ENCODE data around the gene CFAP52.
"Not testable (repeated sequence)": the region's sequence is repeated elsewhere in the genome, so short reads cannot be mapped to it uniquely, and the experiment has no call there.

CFAP52 gene

GRCh38 chr17:9576521-9577372 lies at the start of gene CFAP52:
Gene CFAP52, plus strand, starts transcription at chr17:9576642. Its CDS starts 54 bp downstream, at chr17:9576696.
- peak; percentile 62 to 76 (median 72) for DNase-seq (ENCODE audit: low read depth in 2 of 3, low spot score in 1 of 3)

- no peak for DNase-seq (ENCODE audit: low read depth in 2 of 3, low spot score in 1 of 3)
These were observed 48.7 kb upstream of the CFAP52 start for GRCh38 chr17:9527788-9528187.

- no peak for DNase-seq (ENCODE audit: low read depth in 2 of 3, low spot score in 1 of 3)
These were observed 47.3 kb upstream of the CFAP52 start for GRCh38 chr17:9529033-9529700.

GRCh38 chr17:9531034-9531433 lies 45.4 kb upstream of the CFAP52 start:
- no peak for DNase-seq (ENCODE audit: low read depth in 2 of 3, low spot score in 1 of 3)

GRCh38 chr17:9532715-9533114 lies 43.7 kb upstream of the CFAP52 start:
- no peak for DNase-seq (ENCODE audit: low read depth in 2 of 3, low spot score in 1 of 3)

- no peak for DNase-seq (ENCODE audit: low read depth in 2 of 3, low spot score in 1 of 3)
These were observed 43.0 kb upstream of the CFAP52 start for GRCh38 chr17:9533441-9533840.

GRCh38 chr17:9536061-9536460 lies 40.4 kb upstream of the CFAP52 start:
- DNase-seq (ENCODE audit: low read depth in 2 of 3, low spot score in 1 of 3) = no peak

GRCh38 chr17:9537177-9537776 lies 39.2 kb upstream of the CFAP52 start:
- DNase-seq (ENCODE audit: low read depth in 2 of 3, low spot score in 1 of 3) = no peak

- no peak for DNase-seq (ENCODE audit: low read depth in 2 of 3, low spot score in 1 of 3)
These were observed 37.8 kb upstream of the CFAP52 start for GRCh38 chr17:9538626-9539025.

GRCh38 chr17:9541718-9542117 lies 34.7 kb upstream of the CFAP52 start:
- DNase-seq (ENCODE audit: low read depth in 2 of 3, low spot score in 1 of 3) = no peak

- DNase-seq (ENCODE audit: low read depth in 2 of 3, low spot score in 1 of 3) = no peak
These were observed 32.2 kb upstream of the CFAP52 start for GRCh38 chr17:9544221-9544620.

GRCh38 chr17:9549215-9549614 lies 27.2 kb upstream of the CFAP52 start:
- no peak for DNase-seq (ENCODE audit: low read depth in 2 of 3, low spot score in 1 of 3)

GRCh38 chr17:9553181-9553580 lies 23.3 kb upstream of the CFAP52 start:
- DNase-seq (ENCODE audit: low read depth in 2 of 3, low spot score in 1 of 3) = no peak

GRCh38 chr17:9553596-9553995 lies 22.8 kb upstream of the CFAP52 start:
- no peak for DNase-seq (ENCODE audit: low read depth in 2 of 3, low spot score in 1 of 3)

- peak; percentile 33 to 59 (median 37) for DNase-seq (ENCODE audit: low read depth in 2 of 3, low spot score in 1 of 3)
These were observed 21.7 kb upstream of the CFAP52 start for GRCh38 chr17:9554715-9555114.

- no peak for DNase-seq (ENCODE audit: low read depth in 2 of 3, low spot score in 1 of 3)
These were observed 19.2 kb upstream of the CFAP52 start for GRCh38 chr17:9557161-9557755.

- DNase-seq (ENCODE audit: low read depth in 2 of 3, low spot score in 1 of 3) = no peak
These were observed 18.6 kb upstream of the CFAP52 start for GRCh38 chr17:9557857-9558256.

GRCh38 chr17:9564104-9564503 lies 12.3 kb upstream of the CFAP52 start:
- no peak for DNase-seq (ENCODE audit: low read depth in 2 of 3, low spot score in 1 of 3)

GRCh38 chr17:9566067-9566466 lies 10.4 kb upstream of the CFAP52 start:
- DNase-seq (ENCODE audit: low read depth in 2 of 3, low spot score in 1 of 3) = no peak

- DNase-seq (ENCODE audit: low read depth in 2 of 3, low spot score in 1 of 3) = not testable (repeated sequence)
These were observed 9.7 kb upstream of the CFAP52 start for GRCh38 chr17:9566739-9567138.

GRCh38 chr17:9568004-9568403 lies 8.4 kb upstream of the CFAP52 start:
- DNase-seq (ENCODE audit: low read depth in 2 of 3, low spot score in 1 of 3) = no peak
